ENCODE measurements around the gene FAHD2B.
"Not testable (repeated sequence)": the region's sequence is repeated elsewhere in the genome, so short reads cannot be mapped to it uniquely, and the experiment has no call there.

FAHD2B gene, protein sequence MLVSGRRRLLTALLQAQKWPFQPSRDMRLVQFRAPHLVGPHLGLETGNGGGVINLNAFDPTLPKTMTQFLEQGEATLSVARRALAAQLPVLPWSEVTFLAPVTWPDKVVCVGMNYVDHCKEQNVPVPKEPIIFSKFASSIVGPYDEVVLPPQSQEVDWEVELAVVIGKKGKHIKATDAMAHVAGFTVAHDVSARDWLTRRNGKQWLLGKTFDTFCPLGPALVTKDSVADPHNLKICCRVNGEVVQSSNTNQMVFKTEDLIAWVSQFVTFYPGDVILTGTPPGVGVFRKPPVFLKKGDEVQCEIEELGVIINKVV

DNA sequence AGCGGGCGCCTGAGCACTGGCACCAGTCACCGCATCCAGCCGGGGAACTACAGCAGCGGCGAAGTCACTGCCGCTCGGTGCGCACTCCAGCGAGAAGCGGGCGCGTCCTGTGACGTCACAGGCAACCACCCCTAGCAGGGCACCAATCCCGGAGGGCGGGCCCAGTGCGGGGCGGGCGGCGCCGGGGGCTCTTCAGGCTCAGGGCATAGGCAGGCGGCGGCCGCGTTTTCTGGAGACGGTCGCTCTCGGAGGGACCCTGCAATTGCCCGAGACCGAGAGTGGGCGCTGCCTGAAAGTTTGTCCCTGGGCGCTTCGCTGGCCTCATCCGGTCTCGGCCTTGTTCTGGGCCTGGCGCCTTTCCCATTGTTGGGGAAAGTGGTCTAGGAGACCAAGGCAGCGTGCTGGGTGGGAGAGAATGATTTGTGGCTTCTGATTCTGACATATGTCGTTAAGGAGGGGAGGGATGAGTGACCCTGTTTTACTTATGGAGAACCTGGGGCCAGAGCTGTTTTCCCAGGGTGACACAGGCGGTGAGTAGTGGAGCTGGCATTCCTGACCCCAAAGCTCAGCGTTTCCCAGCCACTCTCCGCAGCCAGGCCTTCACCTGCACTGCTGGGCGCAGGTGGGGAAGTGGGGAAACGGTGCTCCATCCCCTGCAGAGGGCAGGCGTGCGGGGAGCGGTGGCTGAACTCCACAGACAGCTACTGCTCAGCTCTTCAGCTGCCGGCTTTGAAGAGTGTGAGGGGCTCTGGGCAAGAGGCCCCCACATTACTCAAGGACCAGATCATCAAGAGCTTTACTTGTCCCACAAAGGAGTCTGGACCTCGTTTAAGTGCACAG lies at the start of gene FAHD2B:
Gene FAHD2B, minus strand, starts transcription at position 111 of the 840 bp plus-strand sequence. CDS start 3,176 bp downstream, outside the sequence.
- Histone ChIP-seq H3K4me3 (ENCODE audit: low read depth in 1 of 2, low read length in 1 of 2) (peak within 1 kb of the TSS in 1 of 2 experiments; percentile 40), H3K27me3 (peaks cover 37% of the 10 kb centered on the region)
- not testable (repeated sequence) for H3K9me3 ChIP-seq; H3K27ac ChIP-seq; H3K4me1 ChIP-seq (ENCODE audit: control insufficient read depth in 1 of 2, insufficient read depth in 1 of 2, low read depth in 1 of 2, low read length in 1 of 2); H3K36me3 ChIP-seq

- H3K4me1 ChIP-seq (ENCODE audit: control insufficient read depth in 1 of 2, insufficient read depth in 1 of 2, low read depth in 1 of 2, low read length in 1 of 2); H3K27me3 ChIP-seq; H3K27ac ChIP-seq; H3K4me3 ChIP-seq (ENCODE audit: low read depth in 1 of 2, low read length in 1 of 2); H3K36me3 ChIP-seq; H3K9me3 ChIP-seq: not testable (repeated sequence)
Observed at GRCh38 chr2:97144016-97144415, 49.3 kb upstream of the FAHD2B start.

DNA sequence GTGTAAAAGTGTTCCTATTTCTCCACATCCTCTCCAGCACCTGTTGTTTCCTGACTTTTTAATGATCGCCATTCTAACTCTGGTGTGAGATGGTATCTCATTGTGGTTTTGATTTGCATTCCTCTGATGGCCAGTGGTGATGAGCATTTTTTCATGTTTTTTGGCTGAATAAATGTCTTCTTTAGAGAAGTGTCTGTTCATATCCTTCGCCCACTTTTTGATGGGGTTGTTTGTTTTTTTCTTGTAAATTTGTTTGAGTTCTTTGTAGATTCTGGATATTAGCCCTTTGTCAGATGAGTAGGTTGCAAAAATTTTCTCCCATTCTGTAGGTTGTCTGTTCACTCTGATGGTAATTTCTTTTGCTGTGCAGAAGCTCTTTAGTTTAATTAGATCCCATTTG lies 34.4 kb upstream of the FAHD2B start:
- not testable (repeated sequence) for H3K36me3 ChIP-seq; H3K27me3 ChIP-seq; H3K4me3 ChIP-seq (ENCODE audit: low read depth in 1 of 2, low read length in 1 of 2); H3K27ac ChIP-seq; H3K4me1 ChIP-seq (ENCODE audit: control insufficient read depth in 1 of 2, insufficient read depth in 1 of 2, low read depth in 1 of 2, low read length in 1 of 2); H3K9me3 ChIP-seq

- H3K36me3 ChIP-seq; H3K4me1 ChIP-seq (ENCODE audit: control insufficient read depth in 1 of 2, insufficient read depth in 1 of 2, low read depth in 1 of 2, low read length in 1 of 2); H3K9me3 ChIP-seq: not testable (repeated sequence)
- H3K4me3 ChIP-seq (ENCODE audit: low read depth in 1 of 2, low read length in 1 of 2) = peak overlapping the region; percentile 74 to 87
- peaks cover 17% of the 10 kb centered on the region for H3K27me3 ChIP-seq
- peak overlapping the region; percentile 77 for H3K27ac ChIP-seq
Observed at GRCh38 chr2:97113882-97114255, 19.2 kb upstream of the FAHD2B start.

GRCh38 chr2:97113050-97113881 lies 18.6 kb upstream of the FAHD2B start, which contains the start of gene ANKRD36:
ANKRD36 (plus strand) TSS chr2:97113153; CDS start chr2:97113740, 587 bp downstream.
- not testable (repeated sequence) for H3K4me1 ChIP-seq (ENCODE audit: control insufficient read depth in 1 of 2, insufficient read depth in 1 of 2, low read depth in 1 of 2, low read length in 1 of 2); H3K36me3 ChIP-seq; H3K9me3 ChIP-seq
- Histone ChIP-seq H3K27me3 (peaks cover 21% of the 10 kb centered on the region), H3K27ac (peak within 1 kb of the TSS; percentile 77), H3K4me3 (ENCODE audit: low read depth in 1 of 2, low read length in 1 of 2) (peak within 1 kb of the TSS; percentile 74 to 87)

GRCh38 chr2:97112320-97113049 lies 17.8 kb upstream of the FAHD2B start:
- peak overlapping the region; percentile 74 to 87 for H3K4me3 ChIP-seq (ENCODE audit: low read depth in 1 of 2, low read length in 1 of 2)
- TF ChIP-seq, protein P1, sequence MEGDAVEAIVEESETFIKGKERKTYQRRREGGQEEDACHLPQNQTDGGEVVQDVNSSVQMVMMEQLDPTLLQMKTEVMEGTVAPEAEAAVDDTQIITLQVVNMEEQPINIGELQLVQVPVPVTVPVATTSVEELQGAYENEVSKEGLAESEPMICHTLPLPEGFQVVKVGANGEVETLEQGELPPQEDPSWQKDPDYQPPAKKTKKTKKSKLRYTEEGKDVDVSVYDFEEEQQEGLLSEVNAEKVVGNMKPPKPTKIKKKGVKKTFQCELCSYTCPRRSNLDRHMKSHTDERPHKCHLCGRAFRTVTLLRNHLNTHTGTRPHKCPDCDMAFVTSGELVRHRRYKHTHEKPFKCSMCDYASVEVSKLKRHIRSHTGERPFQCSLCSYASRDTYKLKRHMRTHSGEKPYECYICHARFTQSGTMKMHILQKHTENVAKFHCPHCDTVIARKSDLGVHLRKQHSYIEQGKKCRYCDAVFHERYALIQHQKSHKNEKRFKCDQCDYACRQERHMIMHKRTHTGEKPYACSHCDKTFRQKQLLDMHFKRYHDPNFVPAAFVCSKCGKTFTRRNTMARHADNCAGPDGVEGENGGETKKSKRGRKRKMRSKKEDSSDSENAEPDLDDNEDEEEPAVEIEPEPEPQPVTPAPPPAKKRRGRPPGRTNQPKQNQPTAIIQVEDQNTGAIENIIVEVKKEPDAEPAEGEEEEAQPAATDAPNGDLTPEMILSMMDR (IDR thresholded peaks at IDR 0.05) = peak; percentile 91
- H3K36me3 ChIP-seq; H3K4me1 ChIP-seq (ENCODE audit: control insufficient read depth in 1 of 2, insufficient read depth in 1 of 2, low read depth in 1 of 2, low read length in 1 of 2); H3K9me3 ChIP-seq: not testable (repeated sequence)
- H3K27ac ChIP-seq = peak overlapping the region; percentile 77
- H3K27me3 ChIP-seq = peaks cover 21% of the 10 kb centered on the region

GRCh38 chr2:97111246-97111645 lies 16.6 kb upstream of the FAHD2B start:
- not testable (repeated sequence) for H3K9me3 ChIP-seq; H3K36me3 ChIP-seq; H3K4me1 ChIP-seq (ENCODE audit: control insufficient read depth in 1 of 2, insufficient read depth in 1 of 2, low read depth in 1 of 2, low read length in 1 of 2); H3K4me3 ChIP-seq (ENCODE audit: low read depth in 1 of 2, low read length in 1 of 2); H3K27ac ChIP-seq
- H3K27me3 ChIP-seq = peaks cover 29% of the 10 kb centered on the region

- peaks cover 42% of the 10 kb centered on the region for H3K27me3 ChIP-seq
- not testable (repeated sequence) for H3K27ac ChIP-seq; H3K4me1 ChIP-seq (ENCODE audit: control insufficient read depth in 1 of 2, insufficient read depth in 1 of 2, low read depth in 1 of 2, low read length in 1 of 2); H3K36me3 ChIP-seq; H3K4me3 ChIP-seq (ENCODE audit: low read depth in 1 of 2, low read length in 1 of 2); H3K9me3 ChIP-seq
Observed at GRCh38 chr2:97106878-97107277, 12.2 kb upstream of the FAHD2B start.

DNA sequence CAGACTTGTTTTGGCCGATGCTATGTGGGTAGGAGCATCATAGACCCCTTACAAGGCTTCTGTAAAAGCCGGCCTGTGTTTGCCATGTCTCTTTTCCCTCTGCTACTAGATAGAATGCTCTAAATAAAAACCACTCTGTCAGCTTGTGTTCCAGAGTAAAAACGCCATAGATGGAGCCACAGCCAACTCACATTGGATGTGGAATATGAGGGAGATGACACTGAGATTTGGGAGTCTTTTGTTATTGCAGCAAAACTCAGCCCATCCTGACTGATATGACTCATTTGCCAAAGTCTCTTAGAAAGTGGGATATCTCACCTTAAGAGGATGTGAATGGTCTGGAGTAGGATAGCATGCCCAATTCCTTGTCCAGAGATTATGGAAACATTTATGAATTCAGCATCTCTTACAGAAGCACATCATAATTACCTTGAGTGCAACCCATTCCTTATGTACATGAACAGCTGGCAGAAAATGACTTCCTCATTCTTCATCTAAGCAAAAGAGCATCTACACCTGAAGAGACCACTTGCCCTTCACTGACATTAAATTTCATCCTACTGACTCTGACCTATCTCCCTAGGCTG lies 4.2 kb upstream of the FAHD2B start:
- not testable (repeated sequence) for H3K9me3 ChIP-seq; H3K4me1 ChIP-seq (ENCODE audit: control insufficient read depth in 1 of 2, insufficient read depth in 1 of 2, low read depth in 1 of 2, low read length in 1 of 2); H3K27ac ChIP-seq; H3K4me3 ChIP-seq (ENCODE audit: low read depth in 1 of 2, low read length in 1 of 2); H3K36me3 ChIP-seq
- peaks cover 54% of the 10 kb centered on the region for H3K27me3 ChIP-seq

All from neutrophil (primary cell).